HUES48 (cell line): ENCODE results near the gene CDH13.

Experiments
- H3K27ac ChIP-seq: one replicate; pipeline ENCODE4 v1.7.0; 2013; ENCODE audit warnings: low read depth, low read length, inconsistent platforms
- H3K27me3 ChIP-seq: 2 replicates; pipeline ENCODE4 v1.6.1; 2013; ENCODE audit warnings: mild to moderate bottlenecking, low read length; ENCODE audit not compliant: control insufficient read depth, insufficient read depth
- H3K36me3 ChIP-seq: 2 replicates; pipeline ENCODE4 v1.6.1; 2013; ENCODE audit warnings: low read length; ENCODE audit not compliant: control insufficient read depth, insufficient read depth
- H3K4me1 ChIP-seq: 2 replicates; pipeline ENCODE4 v1.6.1; 2013; ENCODE audit warnings: mild to moderate bottlenecking, low read length; ENCODE audit not compliant: control insufficient read depth, insufficient read depth
- H3K4me3 ChIP-seq: 2 replicates; pipeline ENCODE4 v1.5.1; 2013; ENCODE audit warnings: mild to moderate bottlenecking, low read depth, low read length
- H3K9ac ChIP-seq: 2 replicates; pipeline ENCODE4 v1.6.1; 2013; ENCODE audit warnings: mild to moderate bottlenecking, low read depth, low read length, moderate library complexity
- H3K9me3 ChIP-seq: 2 replicates; pipeline ENCODE4 v1.6.1; 2013; ENCODE audit warnings: low read length; ENCODE audit not compliant: control insufficient read depth, insufficient read depth

The CDH13 gene

GRCh38 chr16:83574388-83574787 is 947.6 kb downstream of the CDH13 start:
- no peaks in the 10 kb centered on the region for H3K36me3 ChIP-seq
- H3K27ac ChIP-seq, result peak overlapping the region; percentile 70
- H3K9me3 ChIP-seq, result no peaks in the 10 kb centered on the region
- no peak overlapping the region for H3K4me3 ChIP-seq
- no peaks in the 10 kb centered on the region for H3K27me3 ChIP-seq
- H3K9ac ChIP-seq, result no peak overlapping the region
- H3K4me1 ChIP-seq, result peaks cover 10% of the 10 kb centered on the region

GRCh38 chr16:83577078-83577745 is 950.4 kb downstream of the CDH13 start:
- Histone ChIP-seq H3K27ac (no peak overlapping the region), H3K9me3 (no peaks in the 10 kb centered on the region), H3K27me3 (peaks cover 3% of the 10 kb centered on the region; the same call in 1 of the 2 replicates), H3K4me3 (no peak overlapping the region), H3K36me3 (no peaks in the 10 kb centered on the region), H3K9ac (no peak overlapping the region), H3K4me1 (peaks cover 16% of the 10 kb centered on the region)

GRCh38 chr16:83578171-83578570 is 951.4 kb downstream of the CDH13 start:
- Histone ChIP-seq H3K9ac (no peak overlapping the region), H3K27me3 (peaks cover 3% of the 10 kb centered on the region; the same call in 1 of the 2 replicates), H3K27ac (no peak overlapping the region), H3K36me3 (no peaks in the 10 kb centered on the region), H3K9me3 (no peaks in the 10 kb centered on the region), H3K4me3 (no peak overlapping the region), H3K4me1 (peaks cover 22% of the 10 kb centered on the region)

GRCh38 chr16:83579027-83579426 is 952.3 kb downstream of the CDH13 start:
- H3K27me3 ChIP-seq, result peaks cover 3% of the 10 kb centered on the region; the same call in 1 of the 2 replicates

GRCh38 chr16:83579436-83579835 is 952.7 kb downstream of the CDH13 start:
- Histone ChIP-seq H3K4me3 (no peak overlapping the region), H3K9ac (no peak overlapping the region), H3K9me3 (no peaks in the 10 kb centered on the region), H3K36me3 (no peaks in the 10 kb centered on the region), H3K4me1 (peaks cover 15% of the 10 kb centered on the region), H3K27me3 (peaks cover 5% of the 10 kb centered on the region; the same call in 1 of the 2 replicates), H3K27ac (no peak overlapping the region)

More at GRCh38 chr16:83579027-83579426, 952.3 kb downstream of the CDH13 start:
- Histone ChIP-seq H3K9ac (no peak overlapping the region), H3K4me3 (no peak overlapping the region), H3K4me1 (peaks cover 20% of the 10 kb centered on the region), H3K9me3 (no peaks in the 10 kb centered on the region), H3K27ac (no peak overlapping the region), H3K36me3 (no peaks in the 10 kb centered on the region)

GRCh38 chr16:83581082-83581481 is 954.3 kb downstream of the CDH13 start:
- Histone ChIP-seq H3K9me3 (no peaks in the 10 kb centered on the region), H3K4me3 (no peak overlapping the region), H3K27ac (no peak overlapping the region), H3K4me1 (peaks cover 12% of the 10 kb centered on the region), H3K9ac (no peak overlapping the region), H3K36me3 (no peaks in the 10 kb centered on the region), H3K27me3 (peaks cover 7% of the 10 kb centered on the region; the same call in 1 of the 2 replicates)

GRCh38 chr16:83581994-83582747 is 955.4 kb downstream of the CDH13 start:
- Histone ChIP-seq H3K4me3 (peak overlapping the region; percentile 31), H3K27ac (peak overlapping the region; percentile 54), H3K27me3 (peaks cover 7% of the 10 kb centered on the region; the same call in 1 of the 2 replicates), H3K9ac (no peak overlapping the region), H3K36me3 (no peaks in the 10 kb centered on the region), H3K4me1 (peaks cover 17% of the 10 kb centered on the region), H3K9me3 (no peaks in the 10 kb centered on the region)

GRCh38 chr16:83586036-83586435 is 959.3 kb downstream of the CDH13 start:
- H3K27ac ChIP-seq, result no peak overlapping the region
- no peak overlapping the region for H3K9ac ChIP-seq
- no peaks in the 10 kb centered on the region for H3K36me3 ChIP-seq
- no peaks in the 10 kb centered on the region for H3K9me3 ChIP-seq
- peaks cover 6% of the 10 kb centered on the region for H3K27me3 ChIP-seq
- no peak overlapping the region for H3K4me3 ChIP-seq
- H3K4me1 ChIP-seq, result peaks cover 18% of the 10 kb centered on the region

- Histone ChIP-seq H3K4me1 (peaks cover 18% of the 10 kb centered on the region), H3K4me3 (no peak overlapping the region), H3K27me3 (peaks cover 4% of the 10 kb centered on the region)
Measured at GRCh38 chr16:83586461-83587200, 959.9 kb downstream of the CDH13 start.

GRCh38 chr16:83587201-83587600 is 960.4 kb downstream of the CDH13 start:
- Histone ChIP-seq H3K27me3 (peaks cover 4% of the 10 kb centered on the region), H3K4me1 (peaks cover 12% of the 10 kb centered on the region), H3K9ac (no peak overlapping the region), H3K36me3 (no peaks in the 10 kb centered on the region), H3K27ac (no peak overlapping the region), H3K4me3 (no peak overlapping the region), H3K9me3 (no peaks in the 10 kb centered on the region)

More at GRCh38 chr16:83586461-83587200, 959.9 kb downstream of the CDH13 start:
- H3K9me3 ChIP-seq, result no peaks in the 10 kb centered on the region
- H3K36me3 ChIP-seq, result no peaks in the 10 kb centered on the region
- no peak overlapping the region for H3K27ac ChIP-seq
- H3K9ac ChIP-seq, result no peak overlapping the region
